GM19324 (cell line): ENCODE data around the gene PLXNA2.

Experiments
- ATAC-seq: cut with Tn5 transposase; IDR thresholded peaks from one replicate; pipeline ENCODE4 v1.9.1; 2021; ENCODE audit warnings: mild to moderate bottlenecking, moderate library complexity; ENCODE audit not compliant: unreplicated experiment, low FRiP score

The PLXNA2 gene

DNA sequence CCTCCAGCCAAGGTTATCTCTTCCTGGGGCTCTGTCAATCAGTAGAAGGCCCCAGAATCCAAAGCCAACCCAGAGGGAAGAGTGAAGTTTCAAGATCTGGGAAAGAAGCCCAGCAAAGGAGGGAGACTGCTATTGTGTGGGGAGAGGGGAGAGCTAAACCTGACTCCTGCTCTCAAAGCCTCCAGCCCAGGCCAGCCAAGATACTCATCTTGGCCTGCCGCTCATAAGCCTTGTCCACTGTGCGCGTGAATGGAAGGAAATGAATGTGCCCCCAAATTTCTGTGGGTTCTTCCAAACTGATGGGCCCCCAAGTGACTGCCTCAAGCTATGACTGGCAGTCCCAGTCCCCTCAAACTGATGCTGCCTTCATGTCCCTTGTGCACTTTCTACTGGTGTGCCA lies 2.0 kb downstream of the PLXNA2 start:
- no peak for ATAC-seq

DNA sequence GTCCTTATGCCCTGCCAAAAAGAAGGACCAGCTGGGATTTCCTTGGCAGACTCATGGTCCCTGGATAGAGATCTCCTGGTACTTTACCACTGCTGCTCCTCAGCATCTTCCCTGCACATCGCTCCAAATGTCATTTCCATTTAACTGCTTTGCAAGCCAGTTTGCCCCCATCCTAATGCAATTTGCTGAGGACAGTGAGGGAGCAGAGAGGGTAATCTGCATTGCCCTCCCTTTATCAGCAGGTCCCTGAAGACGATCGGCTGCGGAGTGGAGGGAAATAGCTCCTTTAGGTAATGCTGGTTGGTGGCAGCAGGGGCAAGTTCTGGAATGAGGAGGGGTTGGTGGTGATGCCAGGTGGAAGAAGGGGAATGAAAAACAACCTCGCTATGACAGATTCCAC lies 2.7 kb downstream of the PLXNA2 start:
- ATAC-seq, result no peak

DNA sequence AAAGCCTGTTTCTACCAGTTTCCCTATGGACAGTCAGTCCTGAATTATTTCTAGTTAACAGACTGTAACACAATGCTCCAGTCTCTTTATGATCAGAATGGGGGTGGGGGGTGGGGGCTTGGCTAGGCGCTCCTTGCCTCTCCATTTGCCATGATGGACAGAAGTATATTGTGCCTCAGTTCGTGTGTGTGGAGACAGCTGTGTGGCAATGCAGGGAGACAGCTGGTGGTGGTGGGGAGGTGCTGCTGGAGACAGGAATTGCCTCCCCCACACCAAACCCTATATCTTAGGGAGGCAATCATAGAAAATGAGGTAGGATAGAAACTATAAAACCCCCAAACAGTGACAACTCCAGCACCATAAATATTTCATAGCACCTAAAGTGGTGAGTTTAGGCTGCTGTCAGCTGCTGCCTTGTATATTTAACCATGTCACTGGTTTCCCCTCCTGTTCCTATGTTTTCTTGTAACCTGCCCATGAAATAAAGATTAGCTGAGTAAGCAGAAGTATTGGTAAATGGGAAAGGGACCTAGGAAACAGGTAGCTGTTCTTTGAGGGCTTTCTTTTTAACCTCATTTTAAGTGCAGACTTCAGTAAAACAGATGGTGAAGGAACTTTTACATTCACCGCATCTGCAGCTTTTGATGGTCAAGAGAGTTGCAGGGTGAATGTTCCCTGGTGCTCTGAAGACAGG lies 3.4 kb downstream of the PLXNA2 start:
- no peak for ATAC-seq

DNA sequence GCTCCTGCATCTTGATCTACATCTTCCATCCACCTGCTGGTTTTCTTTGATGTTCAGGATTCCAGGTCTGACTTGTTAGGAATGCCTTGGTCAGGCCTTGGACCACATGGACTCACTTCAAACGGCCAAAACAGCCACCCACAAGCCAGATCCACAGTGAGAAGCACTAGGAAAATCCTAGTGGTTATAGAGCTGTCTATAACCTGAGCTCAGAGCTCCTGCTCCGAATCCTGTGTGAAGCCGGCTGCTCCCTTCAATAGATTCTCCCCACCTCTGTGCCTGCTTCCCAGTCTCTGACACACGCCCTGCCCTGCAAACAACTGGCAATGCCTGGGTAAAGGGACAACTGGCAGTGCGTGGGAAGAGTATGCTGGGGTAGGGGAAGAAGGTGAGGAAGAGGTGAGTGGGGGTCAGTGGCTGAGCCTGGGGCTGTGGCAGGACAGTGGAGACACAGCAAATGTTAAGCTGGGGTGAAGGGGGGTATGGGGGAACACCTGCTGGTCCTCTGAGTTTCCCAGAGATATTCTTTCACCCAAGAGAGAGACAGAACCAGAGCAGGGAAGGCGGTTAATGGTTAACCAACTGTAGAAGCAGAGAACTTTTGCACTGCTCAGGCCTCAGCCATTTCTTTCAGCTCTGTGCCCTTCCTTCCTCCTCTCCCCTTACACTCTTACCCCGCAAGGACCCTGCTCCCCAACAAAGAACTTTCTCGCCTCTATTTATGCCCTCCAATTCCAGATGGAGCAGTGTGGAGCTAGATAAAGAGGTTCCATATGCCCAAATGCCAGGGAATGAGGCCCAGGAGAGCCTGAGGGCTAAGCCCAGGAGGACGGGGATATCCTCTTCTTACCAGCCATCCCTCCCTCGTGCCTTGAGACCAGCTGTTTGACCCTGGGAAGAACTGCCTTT lies 4.5 kb downstream of the PLXNA2 start:
- no peak for ATAC-seq

DNA sequence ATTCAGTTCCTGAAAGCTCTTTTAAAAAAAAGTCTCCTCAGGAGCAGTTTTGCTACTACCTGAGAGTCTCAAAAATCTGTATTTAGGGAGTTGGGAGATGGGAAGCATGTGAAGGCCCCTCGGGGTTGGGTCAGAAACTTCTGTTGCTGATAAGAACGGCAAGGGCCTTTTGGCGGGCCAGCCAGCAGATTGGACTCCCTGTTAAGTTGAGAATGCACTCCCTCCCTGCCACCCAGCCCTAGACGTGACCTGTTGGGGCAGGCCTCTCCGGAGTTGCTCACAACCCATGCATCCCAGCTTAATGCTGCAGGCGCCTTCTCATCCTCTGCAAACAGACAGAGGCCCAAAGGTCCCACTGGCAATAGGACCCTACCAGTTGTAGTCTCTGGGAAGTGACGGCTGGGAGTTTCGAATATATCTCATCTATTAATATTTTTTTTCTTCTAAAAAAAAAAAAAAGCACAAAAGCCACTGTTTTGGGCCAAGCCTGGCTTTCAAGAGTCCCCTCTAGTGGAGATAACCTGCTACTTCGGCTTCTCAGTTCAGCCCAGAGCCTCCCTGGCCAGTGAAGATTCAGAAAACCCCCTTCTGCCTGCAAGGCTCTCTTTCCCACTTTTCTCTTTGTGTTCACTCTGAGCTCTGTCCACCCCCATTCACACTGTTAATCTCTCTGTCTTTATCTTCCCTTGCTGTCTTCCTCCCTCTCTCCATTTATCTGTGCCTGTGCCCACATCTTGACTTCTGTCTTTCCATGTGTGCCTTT lies 5.3 kb downstream of the PLXNA2 start:
- no peak for ATAC-seq

DNA sequence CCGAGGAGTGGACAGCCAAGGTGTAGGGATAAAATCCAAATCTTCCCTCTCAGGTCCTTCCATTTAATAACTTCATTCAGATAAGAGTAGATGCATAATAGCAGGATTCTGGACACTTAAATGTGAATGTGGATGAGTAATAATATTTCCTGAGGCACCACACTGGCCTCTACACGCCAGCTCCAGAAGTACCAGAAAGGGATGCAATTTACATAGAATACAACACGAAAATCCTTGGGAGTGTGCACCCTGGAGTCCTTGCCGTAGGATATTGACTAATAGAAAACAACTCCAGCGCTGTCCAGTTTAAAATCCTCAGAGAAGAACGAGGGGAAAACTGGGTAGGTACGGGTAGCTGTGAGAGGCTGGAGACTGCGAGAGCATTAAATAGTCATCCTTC lies 6.9 kb downstream of the PLXNA2 start:
- no peak for ATAC-seq

DNA sequence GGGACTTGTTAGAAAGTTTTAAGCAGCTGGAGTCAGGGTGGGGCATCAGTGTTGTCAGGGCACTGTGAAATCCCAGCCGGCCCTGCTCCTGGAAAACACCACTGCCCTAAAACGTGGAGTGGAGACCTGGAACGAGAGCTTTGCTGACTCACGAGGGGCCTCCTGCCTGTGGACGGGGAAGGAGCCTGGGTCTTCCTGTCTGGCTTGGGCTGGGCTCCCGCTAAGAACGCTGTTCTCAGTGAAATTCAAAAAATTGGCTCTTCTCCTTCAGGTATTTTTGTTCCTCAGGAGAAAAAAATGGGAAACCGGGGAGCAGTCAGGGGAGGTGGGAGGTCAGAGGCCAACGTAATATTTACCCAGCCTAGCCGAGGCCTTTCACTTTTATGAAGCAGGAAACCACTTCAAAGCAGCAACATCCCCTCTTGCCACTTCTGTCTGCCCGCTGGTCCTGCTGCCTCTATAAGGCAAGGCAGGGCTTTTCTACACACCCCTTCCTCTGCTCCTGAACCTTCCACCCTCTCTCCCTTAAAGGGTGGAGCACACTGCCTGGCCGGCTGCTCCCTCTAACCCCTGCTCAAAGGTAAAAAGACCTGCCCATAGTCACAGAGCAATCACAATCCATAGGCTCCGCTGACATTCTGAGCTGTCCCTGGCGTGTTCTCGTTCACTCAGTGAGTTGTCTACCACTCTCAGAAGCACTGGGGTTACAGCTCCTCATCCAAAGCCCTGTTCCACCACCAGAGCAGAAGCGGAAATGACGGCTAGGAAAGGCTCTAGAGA lies 8.0 kb downstream of the PLXNA2 start:
- no peak for ATAC-seq

DNA sequence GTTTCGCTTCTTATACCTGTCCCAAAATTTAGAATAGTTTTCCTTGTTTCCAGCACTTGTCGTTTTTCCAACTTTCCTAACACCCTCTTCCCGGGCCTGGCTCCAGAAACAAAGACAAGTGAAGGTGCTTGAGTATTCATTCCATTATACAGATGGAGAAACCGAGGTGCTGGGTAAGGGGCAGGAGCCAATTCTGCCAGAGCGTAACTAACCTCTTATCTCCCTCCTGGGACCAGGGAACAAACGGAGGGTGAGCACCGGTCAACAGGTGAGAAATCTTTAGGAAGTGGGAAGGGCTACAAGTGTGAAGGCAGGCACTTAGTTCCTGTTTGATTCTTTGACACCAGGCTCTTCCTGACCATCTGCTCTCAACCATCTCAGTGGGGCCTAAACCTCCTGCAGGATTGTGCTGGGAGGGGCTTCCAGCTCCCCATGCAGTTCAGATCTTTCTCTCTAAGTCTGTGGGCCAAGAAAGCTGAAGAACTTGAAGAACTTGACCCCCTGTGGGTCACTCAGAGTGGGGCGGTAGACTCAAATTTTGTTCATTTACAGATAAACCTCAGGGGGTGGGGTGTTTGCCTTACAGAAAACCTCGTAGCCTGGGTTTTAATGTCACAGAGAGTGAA lies 8.7 kb downstream of the PLXNA2 start:
- no peak for ATAC-seq

DNA sequence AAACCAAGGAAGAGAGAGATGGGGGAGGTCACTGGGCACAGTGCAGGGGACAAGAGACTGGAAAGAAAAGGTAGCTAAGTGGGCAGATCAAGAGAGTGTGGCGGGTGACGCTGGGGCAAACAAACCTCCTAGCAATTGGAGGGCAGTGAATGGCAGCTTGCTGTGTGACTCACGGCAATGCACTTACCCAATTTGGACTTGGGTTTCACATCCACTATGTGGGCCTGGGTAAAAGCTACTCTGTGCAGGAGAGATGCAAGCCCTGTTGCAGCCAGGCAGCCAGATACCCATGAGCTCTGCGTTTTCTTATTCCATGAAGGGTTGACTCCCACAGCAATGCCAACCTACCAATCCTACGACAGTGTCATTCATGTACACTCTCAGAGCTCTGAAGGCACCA lies 9.5 kb downstream of the PLXNA2 start:
- no peak for ATAC-seq

DNA sequence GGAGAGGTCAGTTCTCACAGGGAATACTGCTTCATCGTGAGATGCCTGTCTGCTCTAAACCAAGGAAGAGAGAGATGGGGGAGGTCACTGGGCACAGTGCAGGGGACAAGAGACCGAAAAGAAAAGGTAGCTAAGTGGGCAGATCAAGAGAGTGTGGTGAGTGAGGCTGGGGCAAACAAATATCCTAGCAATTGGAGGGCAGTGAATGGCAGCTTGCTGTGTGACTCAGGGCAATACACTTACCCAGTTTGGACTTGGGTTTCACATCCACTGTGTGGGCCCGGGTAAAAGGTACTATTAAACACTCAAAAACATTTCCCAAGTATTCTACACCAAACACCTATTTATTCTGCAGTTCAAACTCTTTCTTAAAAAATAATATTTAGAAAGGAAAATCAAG lies 10.2 kb downstream of the PLXNA2 start:
- ATAC-seq, result no peak

DNA sequence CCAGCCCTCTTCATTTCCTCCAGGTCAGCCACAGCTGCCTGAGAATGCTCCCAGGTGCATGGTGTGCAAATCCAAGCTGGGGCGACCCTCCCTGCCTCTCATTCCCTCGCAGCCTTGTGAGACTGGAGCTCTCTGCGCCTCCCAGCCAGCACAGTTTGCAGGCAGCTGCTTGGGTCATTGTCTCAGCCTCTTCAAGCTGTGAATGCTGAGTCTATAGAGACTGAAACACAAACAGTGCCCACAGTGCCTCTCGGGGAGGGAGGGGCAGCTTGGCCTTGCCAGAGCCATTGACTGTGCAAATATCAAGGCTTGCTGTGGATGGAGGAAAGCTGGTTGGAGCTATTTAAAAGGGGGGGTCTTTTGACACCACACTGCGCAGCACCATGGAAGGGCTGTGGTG lies 10.6 kb downstream of the PLXNA2 start:
- no peak for ATAC-seq

DNA sequence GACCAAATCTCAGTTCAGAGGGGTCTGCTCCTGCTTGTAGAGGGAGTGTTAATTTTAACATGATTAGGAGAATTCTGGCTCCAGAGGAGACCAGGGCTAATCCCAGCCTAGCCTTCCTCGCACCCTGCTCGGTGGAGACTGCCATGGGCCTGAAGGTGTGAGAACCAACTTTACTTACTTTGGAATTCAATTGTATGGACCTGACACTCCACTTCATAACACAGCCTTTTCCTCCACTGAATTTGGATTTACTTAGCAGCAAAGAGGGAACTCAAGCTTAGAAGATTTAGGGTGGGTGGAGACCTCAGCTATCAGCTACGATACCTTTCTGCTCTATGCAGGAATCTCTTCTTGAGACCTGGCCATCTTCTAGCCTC lies 11.5 kb downstream of the PLXNA2 start:
- ATAC-seq, result no peak

DNA sequence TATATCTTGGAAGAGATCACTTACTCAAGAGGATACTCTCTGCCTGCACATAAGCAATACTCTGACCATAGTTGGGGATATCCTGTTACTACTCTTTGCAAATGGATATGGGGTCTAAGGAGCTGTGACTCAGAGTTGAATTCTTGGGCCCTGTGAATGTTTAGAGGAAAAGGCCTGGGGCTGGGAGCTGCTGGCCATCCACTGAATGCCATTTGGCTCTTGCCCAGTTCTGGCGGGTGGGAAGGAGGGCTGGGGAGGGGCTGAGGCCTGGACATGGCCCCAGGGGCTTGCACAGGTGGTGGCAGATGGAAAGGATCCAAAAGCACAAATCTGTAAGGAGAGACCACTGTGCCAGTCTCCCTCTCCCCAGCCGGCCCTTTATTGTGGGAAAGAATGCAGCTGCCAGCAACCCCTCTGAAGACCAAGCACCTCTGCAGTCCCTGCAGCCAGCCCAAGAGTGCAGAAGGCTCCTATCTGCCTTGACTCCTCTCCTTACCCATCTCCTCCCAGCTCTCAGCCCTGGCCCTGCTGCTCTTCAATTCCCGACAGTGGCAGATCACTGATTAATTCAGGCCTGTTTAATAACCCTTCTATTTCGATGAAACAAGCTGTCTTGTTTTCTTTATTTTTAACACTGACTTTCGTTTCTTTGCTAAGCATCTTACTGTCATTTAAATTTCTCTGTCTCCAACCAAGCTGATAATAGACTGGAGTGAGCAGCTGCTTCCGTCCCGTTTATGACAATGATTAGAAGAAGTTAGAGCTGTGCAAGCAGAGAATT lies 12.1 kb downstream of the PLXNA2 start:
- no peak for ATAC-seq

DNA sequence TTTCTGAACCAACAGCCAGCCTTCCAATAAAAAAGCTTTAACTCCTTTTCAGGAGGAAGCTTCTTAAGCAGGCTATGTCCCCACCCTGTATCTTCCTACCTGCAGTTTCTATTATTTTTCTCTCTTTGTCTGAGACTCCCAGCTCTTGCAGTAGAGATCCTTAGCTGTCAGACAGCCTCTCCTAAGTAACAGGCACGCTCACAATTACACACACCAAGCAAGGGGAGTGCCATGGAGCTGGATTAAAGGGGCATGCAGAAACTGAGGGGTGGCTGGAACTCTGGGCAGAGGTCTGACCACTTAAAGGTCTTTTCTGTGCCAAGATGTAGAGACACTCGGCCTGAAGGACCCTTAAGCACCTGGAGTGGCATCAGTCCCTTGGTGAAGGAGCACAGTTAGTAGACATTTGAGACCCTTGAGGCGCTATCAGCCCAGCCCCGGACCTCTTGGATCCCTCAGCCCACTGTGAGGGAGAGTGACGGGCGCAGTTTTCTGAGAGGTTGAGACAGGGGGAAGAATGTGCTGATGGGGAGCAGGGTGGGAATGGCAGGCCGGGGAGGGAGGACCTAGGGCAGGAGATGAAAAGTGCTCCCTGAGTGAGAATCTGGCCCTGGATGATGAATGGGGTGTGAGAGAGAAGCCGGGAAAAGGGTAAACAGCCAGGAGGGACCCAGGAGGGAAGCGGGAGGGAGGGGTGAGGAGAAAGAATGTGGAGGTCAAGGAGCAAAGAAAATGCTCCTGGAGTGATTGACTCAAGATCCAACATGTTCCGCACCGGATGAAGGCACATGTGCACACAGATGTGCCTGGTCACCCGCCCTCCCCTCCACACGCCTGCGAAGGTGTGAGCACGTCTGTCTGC lies 13.3 kb downstream of the PLXNA2 start:
- ATAC-seq, result no peak

DNA sequence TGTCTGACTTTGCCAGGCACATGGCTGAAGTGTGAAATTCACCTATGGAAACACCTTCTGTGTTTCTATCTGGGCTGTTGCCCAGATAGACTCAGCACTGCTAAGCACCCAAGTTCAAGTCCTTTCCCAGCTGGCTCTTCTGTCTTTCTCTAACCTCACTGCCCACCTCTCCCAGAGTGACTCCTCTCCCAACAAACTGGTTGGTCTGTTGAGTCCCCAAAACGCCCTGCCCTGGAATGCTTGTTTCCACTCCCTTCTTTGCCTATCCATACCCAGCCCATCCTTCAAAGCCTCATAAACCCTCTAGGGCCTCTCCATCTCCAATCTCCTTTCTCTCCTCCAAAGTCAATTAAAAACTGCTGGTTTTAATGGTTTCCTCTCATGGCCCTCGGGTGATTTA lies 15.6 kb downstream of the PLXNA2 start:
- ATAC-seq, result no peak

DNA sequence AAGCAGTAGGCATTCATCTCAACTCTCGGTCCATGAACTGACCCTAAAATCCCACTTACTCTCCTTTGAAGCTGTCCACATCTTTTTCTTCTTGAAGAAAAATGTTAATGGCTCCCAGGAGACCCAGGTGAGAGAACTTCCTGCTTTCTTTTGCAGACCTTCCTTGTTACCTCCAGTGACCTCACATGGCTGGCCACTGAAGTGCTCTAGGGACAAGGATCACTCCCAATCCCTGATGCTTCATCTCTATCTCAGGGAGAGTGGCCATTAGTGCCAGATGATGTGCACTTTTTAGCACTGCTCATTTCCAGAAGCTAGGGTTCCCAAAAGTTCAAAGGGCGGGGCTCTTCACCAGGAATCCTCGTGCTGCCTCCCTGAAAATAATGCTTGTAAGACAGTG lies 16.2 kb downstream of the PLXNA2 start:
- ATAC-seq, result no peak

DNA sequence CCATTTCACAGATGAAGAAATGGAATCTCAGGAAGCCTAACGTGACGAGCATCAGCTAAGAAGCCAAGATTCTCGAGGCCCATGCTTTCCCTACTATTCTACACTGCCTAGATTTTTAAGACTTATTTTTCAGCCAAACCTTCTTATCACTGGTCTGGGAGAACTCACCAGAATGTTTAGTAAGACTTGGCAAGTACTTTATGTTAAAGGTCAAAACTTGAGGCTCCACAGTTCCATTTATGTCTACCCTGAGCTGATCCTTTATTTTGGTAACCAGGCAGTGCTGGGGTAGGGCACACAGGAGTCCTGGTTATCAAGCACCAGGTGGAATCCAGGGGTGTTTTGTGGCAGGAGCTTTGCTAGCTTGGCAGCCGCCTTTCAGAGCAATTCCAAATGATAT lies 16.8 kb downstream of the PLXNA2 start:
- no peak for ATAC-seq
